Measurements from ENCODE around the gene ELMO2. TPM values are rescaled to one million over a fixed set of nuclear protein-coding genes. Genes with fewer than 3 reads are reported as not detected.

Gene ELMO2
- total RNA-seq, 2 donors from 2014 or later, result 20.0 to 24.7 TPM

DNA sequence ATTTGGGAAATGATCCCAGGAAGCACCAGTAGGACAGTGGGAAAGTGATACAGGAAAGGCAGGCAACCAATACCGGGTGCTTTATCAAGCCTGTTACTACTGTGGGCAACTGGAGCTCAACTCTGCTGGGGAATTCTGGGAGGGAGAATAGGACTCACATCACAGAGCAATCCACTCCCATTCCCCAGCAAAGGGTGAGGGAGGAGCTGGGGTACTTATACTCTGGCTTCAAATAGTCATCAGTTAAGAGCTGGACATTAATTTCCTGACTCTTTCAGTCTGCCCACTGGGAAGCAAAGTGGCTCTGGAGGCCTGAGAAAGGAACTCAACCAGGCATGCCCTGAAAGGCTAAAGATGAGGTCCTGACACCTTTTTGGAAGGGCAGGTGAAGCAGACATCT lies 80.6 kb downstream of the ELMO2 start:
- Histone ChIP-seq H3K9ac (ENCODE audit: low read depth in 2 of 2, low read length in 2 of 2) (no peak overlapping the region), H3K9me3 (no peaks in the 10 kb centered on the region), H3K27ac (no peak overlapping the region), H3K27me3 (peaks cover 6% of the 10 kb centered on the region), H3K4me3 (no peak overlapping the region), H3K4me1 (no peaks in the 10 kb centered on the region), H3K36me3 (no peaks in the 10 kb centered on the region)
- TF ChIP-seq, protein P1, sequence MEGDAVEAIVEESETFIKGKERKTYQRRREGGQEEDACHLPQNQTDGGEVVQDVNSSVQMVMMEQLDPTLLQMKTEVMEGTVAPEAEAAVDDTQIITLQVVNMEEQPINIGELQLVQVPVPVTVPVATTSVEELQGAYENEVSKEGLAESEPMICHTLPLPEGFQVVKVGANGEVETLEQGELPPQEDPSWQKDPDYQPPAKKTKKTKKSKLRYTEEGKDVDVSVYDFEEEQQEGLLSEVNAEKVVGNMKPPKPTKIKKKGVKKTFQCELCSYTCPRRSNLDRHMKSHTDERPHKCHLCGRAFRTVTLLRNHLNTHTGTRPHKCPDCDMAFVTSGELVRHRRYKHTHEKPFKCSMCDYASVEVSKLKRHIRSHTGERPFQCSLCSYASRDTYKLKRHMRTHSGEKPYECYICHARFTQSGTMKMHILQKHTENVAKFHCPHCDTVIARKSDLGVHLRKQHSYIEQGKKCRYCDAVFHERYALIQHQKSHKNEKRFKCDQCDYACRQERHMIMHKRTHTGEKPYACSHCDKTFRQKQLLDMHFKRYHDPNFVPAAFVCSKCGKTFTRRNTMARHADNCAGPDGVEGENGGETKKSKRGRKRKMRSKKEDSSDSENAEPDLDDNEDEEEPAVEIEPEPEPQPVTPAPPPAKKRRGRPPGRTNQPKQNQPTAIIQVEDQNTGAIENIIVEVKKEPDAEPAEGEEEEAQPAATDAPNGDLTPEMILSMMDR (IDR thresholded peaks at IDR 0.05), result no peak
- DNase-seq, result no peak
- intact Hi-C loops (cut with DNase I), result no loop called here

DNA sequence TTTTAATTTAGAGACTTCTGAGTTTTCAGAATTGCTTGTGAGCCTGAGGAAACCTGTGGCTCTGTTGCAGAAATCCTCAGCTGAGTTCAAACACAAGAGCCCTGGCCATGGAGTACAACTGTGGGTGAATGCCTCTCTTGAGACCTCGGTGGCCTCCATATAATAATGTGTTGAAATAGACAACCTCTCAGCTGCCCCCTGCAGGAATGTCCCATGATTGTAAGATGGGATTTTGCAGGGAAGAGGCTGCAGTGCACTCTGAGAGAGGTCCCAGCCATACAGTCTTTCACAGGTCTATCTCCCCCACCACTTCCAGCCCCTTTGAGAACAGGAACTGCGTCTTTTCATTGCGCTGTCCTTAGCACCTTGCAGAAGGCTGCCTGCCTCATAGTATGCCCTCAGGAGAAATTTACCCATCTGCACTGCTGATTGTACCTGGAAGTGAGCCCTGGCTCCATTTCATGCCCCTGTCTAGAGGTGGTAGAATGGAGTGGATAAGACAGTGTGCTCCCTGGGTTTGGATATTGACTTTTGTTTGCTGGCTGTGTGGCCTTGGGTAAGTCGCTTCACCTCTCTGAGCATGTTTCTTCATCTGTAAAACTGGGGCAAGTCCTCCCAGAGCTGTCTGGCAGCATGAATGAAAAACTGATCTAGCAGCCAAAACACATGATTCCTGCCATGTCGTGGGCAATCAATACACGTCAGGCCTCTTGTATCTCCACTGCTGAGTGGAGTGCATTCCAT lies 81.3 kb downstream of the ELMO2 start:
- H3K27me3 ChIP-seq, result peaks cover 6% of the 10 kb centered on the region

DNA sequence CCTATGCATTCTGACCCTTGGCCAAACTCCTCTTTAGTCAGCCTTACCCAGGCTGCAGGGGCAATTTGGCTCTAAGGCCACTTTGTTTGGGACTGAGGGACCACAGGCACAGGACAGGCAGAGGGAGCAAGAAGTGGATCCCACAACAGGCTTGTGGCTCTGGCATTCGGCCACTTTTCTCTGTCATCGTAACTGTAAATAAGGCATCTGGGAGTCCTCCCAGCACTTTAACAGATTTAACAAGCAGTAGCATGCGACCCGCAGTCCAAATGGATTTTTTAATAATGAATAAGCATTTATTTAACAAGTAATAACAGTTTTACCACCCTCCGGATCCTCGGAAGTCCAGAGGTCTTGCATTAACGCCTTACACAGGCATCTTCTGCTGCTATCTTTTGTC lies 82.0 kb downstream of the ELMO2 start:
- Histone ChIP-seq H3K27me3 (peaks cover 6% of the 10 kb centered on the region), H3K4me1 (no peaks in the 10 kb centered on the region)
- TF ChIP-seq, protein P1 (IDR thresholded peaks at IDR 0.05), result no peak

More for the DNA sequence above, 81.3 kb downstream of the ELMO2 start:
- DNase-seq, result peak; percentile 23
- TF ChIP-seq, protein P1 (IDR thresholded peaks at IDR 0.05), result peak; percentile 16
- H3K4me3 ChIP-seq, result no peak overlapping the region
- no peak overlapping the region for H3K27ac ChIP-seq
- H3K36me3 ChIP-seq, result no peaks in the 10 kb centered on the region
- H3K4me1 ChIP-seq, result no peaks in the 10 kb centered on the region
- no peaks in the 10 kb centered on the region for H3K9me3 ChIP-seq
- intact Hi-C loops (cut with DNase I), result no loop called here
- no peak overlapping the region for H3K9ac ChIP-seq (ENCODE audit: low read depth in 2 of 2, low read length in 2 of 2)

DNA sequence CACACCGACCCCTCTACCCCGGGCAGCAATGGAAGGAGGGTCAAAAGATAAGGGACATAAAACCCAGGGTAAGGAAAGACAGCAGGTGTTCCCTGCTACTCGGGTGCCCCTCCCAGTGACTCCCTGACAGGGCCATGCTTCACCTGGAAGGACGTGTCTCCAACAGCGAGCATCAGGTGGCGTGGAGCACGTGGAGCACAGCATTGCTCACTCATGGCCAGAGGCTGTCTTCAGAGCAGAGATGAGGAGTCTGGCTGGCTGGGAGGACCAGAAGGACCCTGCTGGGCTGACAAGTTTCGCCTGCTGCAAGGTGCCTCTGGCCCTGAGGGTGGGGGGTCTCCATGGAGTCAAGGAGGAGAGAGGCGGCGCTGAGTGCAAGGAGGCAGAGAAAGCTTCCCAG lies 82.9 kb downstream of the ELMO2 start:
- no peak for DNase-seq
- TF ChIP-seq, protein P1 (IDR thresholded peaks at IDR 0.05), result no peak
- H3K4me3 ChIP-seq, result no peak overlapping the region
- intact Hi-C loops (cut with DNase I), result no loop called here
- H3K27me3 ChIP-seq, result peaks cover 6% of the 10 kb centered on the region
- no peaks in the 10 kb centered on the region for H3K4me1 ChIP-seq
- H3K27ac ChIP-seq, result no peak overlapping the region
- no peaks in the 10 kb centered on the region for H3K9me3 ChIP-seq
- H3K36me3 ChIP-seq, result no peaks in the 10 kb centered on the region
- H3K9ac ChIP-seq (ENCODE audit: low read depth in 2 of 2, low read length in 2 of 2), result no peak overlapping the region

More for the DNA sequence above, 82.0 kb downstream of the ELMO2 start:
- DNase-seq, result no peak
- Histone ChIP-seq H3K9me3 (no peaks in the 10 kb centered on the region), H3K4me3 (no peak overlapping the region), H3K36me3 (no peaks in the 10 kb centered on the region), H3K27ac (no peak overlapping the region), H3K9ac (ENCODE audit: low read depth in 2 of 2, low read length in 2 of 2) (no peak overlapping the region)
- intact Hi-C loops (cut with DNase I), result no loop called here

DNA sequence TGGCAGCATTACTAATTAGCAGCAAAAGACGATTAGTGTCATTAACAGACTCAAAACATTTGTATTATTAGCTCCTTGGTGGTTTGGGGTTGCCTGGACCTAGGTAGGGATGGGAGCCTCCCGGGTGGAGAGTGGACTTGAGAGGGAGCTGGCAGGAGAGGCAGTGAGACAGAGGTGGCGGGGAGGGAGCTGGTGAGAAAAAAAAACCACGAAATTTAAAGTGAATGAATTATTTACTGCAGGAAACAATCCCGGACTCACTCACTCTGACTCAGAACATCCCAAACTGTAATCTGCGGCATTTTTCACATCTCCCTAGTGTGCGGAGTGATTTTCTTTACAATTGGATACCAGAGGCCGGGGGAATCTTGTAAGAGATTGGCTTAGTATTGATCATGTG lies 83.8 kb downstream of the ELMO2 start:
- no peak overlapping the region for H3K27ac ChIP-seq
- no peak overlapping the region for H3K4me3 ChIP-seq
- TF ChIP-seq, protein P1 (IDR thresholded peaks at IDR 0.05), result no peak
- no peaks in the 10 kb centered on the region for H3K9me3 ChIP-seq
- H3K4me1 ChIP-seq, result no peaks in the 10 kb centered on the region
- H3K27me3 ChIP-seq, result peaks cover 9% of the 10 kb centered on the region
- no peak for DNase-seq
- intact Hi-C loops (cut with DNase I), result no loop called here
- no peak overlapping the region for H3K9ac ChIP-seq (ENCODE audit: low read depth in 2 of 2, low read length in 2 of 2)
- no peaks in the 10 kb centered on the region for H3K36me3 ChIP-seq
